RWPE1 (cell line): Measurements from ENCODE around the gene TAC3.
"Not testable (repeated sequence)": the region's sequence is repeated elsewhere in the genome, so short reads cannot be mapped to it uniquely, and the experiment has no call there.

Source experiments
- CTCF ChIA-PET: fragments of 350-600 bp; sonication (Branson Sonifier 250); formaldehyde crosslinking; extraction: SDS; loops from one replicate; lab custom pipeline; 2021; lab: Yijun Ruan, JAX
- POLR2A ChIA-PET: fragments of 400-600 bp; formaldehyde crosslinking; extraction: SDS; loops from one replicate; lab custom pipeline; 2020; ENCODE audit warnings: antibody characterized with exemption; ENCODE audit not compliant: low non-redundant PET; lab: Yijun Ruan, JAX
- DNase-seq: peaks from one replicate; pipeline ENCODE4 v3.0.0; 2012; ENCODE audit warnings: low spot score
- H3K27ac ChIP-seq: fragments of 450-650 bp; 2 replicates; pipeline ENCODE4 v1.5.1; 2017
- CTCF ChIP-seq: fragments of 450-650 bp; conservative IDR thresholded peaks from 2 replicates; pipeline ENCODE4 v1.5.1; 2017; ENCODE audit warnings: low read depth, mild to moderate bottlenecking

Gene TAC3

GRCh38 chr12:57018906-57019305, 2.6 kb upstream of the TAC3 start:
- H3K27ac ChIP-seq: no peak overlapping the region
- ChIA-PET POLR2A (no interaction called here), CTCF (interaction anchor here (0.6 to 1.0 kb wide), 3 partner anchors 12 to 79 kb away, joined by 3 read pairs; no protein-coding TSS in a partner anchor)
- DNase-seq: no peak
- no peak for TF ChIP-seq CTCF

- DNase-seq, POLR2A ChIA-PET, H3K27ac ChIP-seq: not testable (repeated sequence)
- CTCF ChIA-PET: interaction anchor here (0.6 to 1.0 kb wide), 2 partner anchors 14 to 443 kb away, joined by 3 read pairs; no protein-coding TSS in a partner anchor
Measured at GRCh38 chr12:57018353-57018752, 2.0 kb upstream of the TAC3 start.

GRCh38 chr12:57012600-57013465, 3.5 kb downstream of the TAC3 start:
- no peak for TF ChIP-seq CTCF
- ChIA-PET CTCF (no interaction called here), POLR2A (no interaction called here)
- no peak overlapping the region for H3K27ac ChIP-seq
- no peak for DNase-seq

- TF ChIP-seq CTCF: no peak
- ChIA-PET POLR2A (no interaction called here), CTCF (interaction anchor here (1.3 kb wide), 1 partner anchor 10 kb away, joined by 5 read pairs; no protein-coding TSS in a partner anchor)
- no peak overlapping the region for H3K27ac ChIP-seq
- no peak for DNase-seq
Measured at GRCh38 chr12:57011438-57012424, 4.6 kb downstream of the TAC3 start.

GRCh38 chr12:57010627-57011247, 5.6 kb downstream of the TAC3 start:
- ChIA-PET POLR2A (no interaction called here), CTCF (interaction anchor here (1.3 kb wide), 1 partner anchor 9 kb away, joined by 5 read pairs; no protein-coding TSS in a partner anchor)
- H3K27ac ChIP-seq: no peak overlapping the region
- DNase-seq: no peak
- TF ChIP-seq CTCF: no peak

GRCh38 chr12:57009949-57010626, 6.2 kb downstream of the TAC3 start:
- POLR2A ChIA-PET: no interaction called here
- TF ChIP-seq CTCF: no peak
- no peak overlapping the region for H3K27ac ChIP-seq
- CTCF ChIA-PET: interaction anchor here (1.3 to 1.5 kb wide), 2 partner anchors 9 to 23 kb away, joined by 4 to 5 read pairs; no protein-coding TSS in a partner anchor
- no peak for DNase-seq
